MM.1S (cell line): Measurements from ENCODE around the gene CA9.

Experiments used
- CTCF ChIP-seq: fragments of 300-600 bp; sonication (generic); IDR thresholded peaks from 2 replicates; pipeline ENCODE4 v1.5.1; 2016; ENCODE audit warnings: antibody characterized with exemption, low read length, mixed read lengths
- EZH2 ChIP-seq: fragments of 300-600 bp; sonication (generic); optimal IDR thresholded peaks from 2 replicates; pipeline ENCODE3; 2017; ENCODE audit warnings: low read depth, mild to moderate bottlenecking, antibody characterized with exemption, low read length, mixed read lengths
- EZH2phosphoT487 ChIP-seq: fragments of 300-600 bp; sonication (generic); IDR thresholded peaks from 2 replicates; pipeline ENCODE4 v1.6.1; 2018; ENCODE audit warnings: antibody characterized with exemption, low read length

- TF ChIP-seq CTCF, result no peak
- TF ChIP-seq EZH2, result no peak
- TF ChIP-seq EZH2phosphoT487, result no peak
Observed at GRCh38 chr9:35682520-35683315, 9.0 kb downstream of the CA9 start.
